Right kidney (tissue), 1 donor: ENCODE results near the gene PIGK.

ENCODE experiments used
- DNase-seq: peaks from one replicate; pipeline ENCODE4 v3.0.0-alpha.2; 2016

Gene PIGK

DNA sequence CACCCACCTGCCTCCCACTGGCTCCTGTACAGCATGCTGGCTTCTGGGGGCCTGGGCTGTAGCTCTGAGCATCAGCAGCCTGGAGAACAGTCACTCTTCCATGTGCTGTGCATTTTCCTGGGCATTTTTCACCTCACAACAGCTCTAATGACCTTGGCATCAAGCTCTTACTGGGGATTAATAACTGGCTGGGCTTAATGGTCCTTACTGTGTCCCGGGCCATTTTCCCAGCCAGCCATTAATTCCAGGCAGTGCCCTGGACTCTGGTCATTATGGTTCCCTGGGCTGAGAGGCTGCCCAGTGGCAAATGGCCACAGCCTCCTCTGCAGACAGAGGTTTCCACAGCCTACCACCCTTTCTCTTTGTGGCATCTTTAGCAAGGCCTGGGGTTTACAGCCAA lies 180.1 kb downstream of the PIGK start:
- no peak for DNase-seq
